HCT116 (cell line): Measurements from ENCODE around the gene FARSA. TPM values are rescaled to one million over a fixed set of nuclear protein-coding genes. Genes with fewer than 3 reads are reported as not detected.

Source experiments
- ATAC-seq: fragments of 200-7000 bp; cut with Tn5 transposase; 2 replicates; pipeline ENCODE4 v1.9.1; 2020; ENCODE audit warnings: mild to moderate bottlenecking, moderate library complexity
- BruUV-seq: library from RNA; stranded (reverse); fragments of 400-500 nt; replicated peaks from 2 replicates; lab custom pipeline; 2021; lab: Mats Ljungman, UMichigan
- CTCF ChIA-PET: fragments of 300-600 bp; sonication (Branson Sonifier 250); formaldehyde crosslinking; loops from one replicate; lab custom pipeline; 2021; ENCODE audit warnings: antibody characterized with exemption; lab: Charles Lee
- POLR2A ChIA-PET: fragments of 300-600, 350-600 bp; sonication (Branson Sonifier 250); formaldehyde crosslinking; loops from one replicate; lab custom pipeline; 2021; ENCODE audit warnings: antibody characterized with exemption; lab: Charles Lee
- RAD21 ChIA-PET, 2 experiments: fragments of 300-600 bp; sonication (Branson Sonifier 250); formaldehyde crosslinking; loops; one replicate each; lab custom pipeline; 2023; ENCODE audit warnings: low total read pairs in 2 of 2; ENCODE audit not compliant: uncharacterized antibody in 2 of 2, unreplicated experiment in 2 of 2, low non-redundant PET in 1 of 2; lab: Charles Lee
- DNase-seq: peaks from one replicate; pipeline ENCODE4 v3.0.0-alpha.2; 2010; ENCODE audit warnings: low read depth, low spot score
- H2AFZ ChIP-seq: fragments of 200-600 bp; shearing (Covaris generic), sonication (generic); 2 replicates; pipeline ENCODE4 v1.6.1; 2017; ENCODE audit warnings: low read depth, mixed run types, mixed read lengths, antibody characterized with exemption, low read length; ENCODE audit not compliant: poor library complexity, severe bottlenecking
- H3K27ac ChIP-seq: 2 replicates; pipeline ENCODE4 v1.5.1; 2012; ENCODE audit warnings: low read depth, low read length
- H3K27me3 ChIP-seq: fragments of 200-600 bp; sonication (generic); 2 replicates; pipeline ENCODE4 v1.6.1; 2016; ENCODE audit warnings: mixed run types, low read length, mixed read lengths; ENCODE audit not compliant: insufficient read depth
- H3K36me3 ChIP-seq, 2 experiments: fragments of 200-500 bp in 1 of 2; fragments of 200-600 bp in 1 of 2; sonication (Bioruptor generic) in 1 of 2; sonication (generic) in 1 of 2; 2 replicates each; pipeline versions ENCODE4 v1.5.1 to v1.6.1; 2014 to 2016; ENCODE audit warnings: low read length in 2 of 2, inconsistent platforms in 1 of 2, mixed read lengths in 1 of 2, mixed run types in 1 of 2; ENCODE audit not compliant: insufficient read depth in 2 of 2, control insufficient read depth in 1 of 2
- H3K4me1 ChIP-seq, 2 experiments: fragments of 200-600 bp in 1 of 2; sonication (generic) in 1 of 2; 2 replicates each; pipeline versions ENCODE4 v1.5.1 to v1.6.1; 2012 to 2017; ENCODE audit warnings: low read length in 2 of 2, inconsistent platforms in 1 of 2, mild to moderate bottlenecking in 1 of 2, mixed read lengths in 1 of 2, mixed run types in 1 of 2, moderate library complexity in 1 of 2; ENCODE audit not compliant: insufficient read depth in 2 of 2, control insufficient read depth in 1 of 2
- H3K4me2 ChIP-seq: fragments of 200-600 bp; sonication (generic); 2 replicates; pipeline ENCODE4 v1.6.1; 2017; ENCODE audit warnings: mixed run types, low read length, mixed read lengths
- H3K4me3 ChIP-seq, 2 experiments: fragments of 200-600 bp in 1 of 2; sonication (generic) in 1 of 2; replicated peaks in 1 of 2; 2 replicates each; pipeline ENCODE4 v1.5.1; 2011 to 2016; ENCODE audit warnings: low read length in 2 of 2, control low read depth in 1 of 2, low read depth in 1 of 2, mild to moderate bottlenecking in 1 of 2, mixed read lengths in 1 of 2, mixed run types in 1 of 2
- H3K79me2 ChIP-seq: fragments of 200-600 bp; sonication (generic); 2 replicates; pipeline ENCODE4 v1.6.1; 2017; ENCODE audit warnings: mild to moderate bottlenecking, mixed run types, low read length, moderate library complexity, mixed read lengths; ENCODE audit not compliant: insufficient read depth
- H3K9ac ChIP-seq: fragments of 200-600 bp; sonication (generic); 2 replicates; pipeline ENCODE4 v1.6.1; 2016; ENCODE audit warnings: low read length, mixed read lengths
- H3K9me2 ChIP-seq: fragments of 200-600 bp; sonication (generic), shearing (Covaris generic); 2 replicates; pipeline ENCODE4 v1.6.1; 2017; ENCODE audit warnings: mixed run types, mild to moderate bottlenecking, moderate library complexity; ENCODE audit not compliant: insufficient read depth
- H3K9me3 ChIP-seq, 2 experiments: fragments of 200-500 bp in 1 of 2; fragments of 200-600 bp in 1 of 2; sonication (Bioruptor generic) in 1 of 2; sonication (generic) in 1 of 2; 2 replicates each; pipeline ENCODE4 v1.6.1; 2014 to 2017; ENCODE audit warnings: low read length in 2 of 2, mixed read lengths in 2 of 2, inconsistent platforms in 1 of 2, low read depth in 1 of 2, mild to moderate bottlenecking in 1 of 2, mixed run types in 1 of 2, moderate library complexity in 1 of 2; ENCODE audit not compliant: control insufficient read depth in 1 of 2, insufficient read depth in 1 of 2
- H4K20me1 ChIP-seq: fragments of 200-600 bp; sonication (generic), shearing (Covaris generic); 2 replicates; pipeline ENCODE4 v1.6.1; 2017; ENCODE audit warnings: mixed run types, mild to moderate bottlenecking, moderate library complexity; ENCODE audit not compliant: insufficient read depth
- EZH2phosphoT487 ChIP-seq: fragments of 200-600 bp; IDR thresholded peaks from 2 replicates; pipeline ENCODE4 v1.6.1; 2018; ENCODE audit warnings: antibody characterized with exemption, borderline replicate concordance
- FOSL1 ChIP-seq: IDR thresholded peaks from 2 replicates; pipeline ENCODE4 v1.6.1; 2012; ENCODE audit warnings: low read depth
- POLR2AphosphoS5 ChIP-seq: IDR thresholded peaks from 2 replicates; pipeline ENCODE4 v1.6.1; 2011; ENCODE audit warnings: mild to moderate bottlenecking, low read depth, low read length, moderate library complexity
- SP1 ChIP-seq: IDR thresholded peaks from 2 replicates; pipeline ENCODE4 v1.6.1; 2012; ENCODE audit warnings: low read depth
- YY1 ChIP-seq: IDR thresholded peaks from 2 replicates; pipeline ENCODE4 v1.6.1; 2011; ENCODE audit warnings: low read length, low read depth, moderate library complexity, mild to moderate bottlenecking; ENCODE audit not compliant: insufficient replicate concordance; ENCODE audit errors: extremely low read depth
- ZNF274 ChIP-seq: fragments of 200-500 bp; sonication (Bioruptor generic); IDR thresholded peaks from 2 replicates; pipeline ENCODE4 v1.6.1; 2014; ENCODE audit warnings: mild to moderate bottlenecking, low read depth, low read length, inconsistent platforms
- intact Hi-C: fragments of 100-400 bp; cut with micrococcal nuclease; formaldehyde crosslinking; loops from 2 replicates; pipeline ENCODE4 v1.10.0; 2022
- total RNA-seq: library from RNA; stranded (reverse); gene quantifications from one replicate; pipeline ENCODE4 v1.2.1, GENCODE V29; 2021; ENCODE audit not compliant: unreplicated experiment
- TF ChIP-seq, protein P1 (sequence below): IDR thresholded peaks from 2 replicates; pipeline ENCODE4 v1.6.1; 2011; ENCODE audit warnings: mild to moderate bottlenecking, low read length, moderate library complexity; ENCODE audit not compliant: insufficient replicate concordance; ENCODE audit errors: extremely low read depth

Gene FARSA
- total RNA-seq, 1 experiment from 2014 or later, result 129 TPM

GRCh38 chr19:12943437-12944044, 10.0 kb upstream of the FARSA start:
- Histone ChIP-seq H4K20me1 (no peaks in the 10 kb centered on the region), H3K9me2 (no peaks in the 10 kb centered on the region), H2AFZ (no peak overlapping the region), H3K4me3 (no peak overlapping the region), H3K4me2 (no peak overlapping the region), H3K27me3 (no peaks in the 10 kb centered on the region), H3K79me2 (peaks cover 73% of the 10 kb centered on the region), H3K4me1 (peaks cover 8 to 38% of the 10 kb centered on the region in 2 experiments; a peak in 3 of 4 replicates), H3K27ac (0 out of 2 replicates have a peak overlapping the region, but pooled peaks have one; percentile 10), H3K36me3 (peaks cover 33 to 57% of the 10 kb centered on the region in 2 experiments), H3K9ac (no peak overlapping the region), H3K9me3 (no peaks in the 10 kb centered on the region)
- intact Hi-C loops, result no loop called here
- RAD21 ChIA-PET, result no interaction called here
- BruUV-seq, result no TSS peak
- POLR2A ChIA-PET, result no interaction called here
- CTCF ChIA-PET, result interaction anchor here (0.6 kb wide), 1 partner anchor 1187 kb away, joined by 3 read pairs; no protein-coding TSS in a partner anchor
- TF ChIP-seq POLR2AphosphoS5 (no peak), YY1 (no peak), SP1 (no peak), FOSL1 (no peak), EZH2phosphoT487 (no peak), ZNF274 (no peak)
- TF ChIP-seq, protein P1, sequence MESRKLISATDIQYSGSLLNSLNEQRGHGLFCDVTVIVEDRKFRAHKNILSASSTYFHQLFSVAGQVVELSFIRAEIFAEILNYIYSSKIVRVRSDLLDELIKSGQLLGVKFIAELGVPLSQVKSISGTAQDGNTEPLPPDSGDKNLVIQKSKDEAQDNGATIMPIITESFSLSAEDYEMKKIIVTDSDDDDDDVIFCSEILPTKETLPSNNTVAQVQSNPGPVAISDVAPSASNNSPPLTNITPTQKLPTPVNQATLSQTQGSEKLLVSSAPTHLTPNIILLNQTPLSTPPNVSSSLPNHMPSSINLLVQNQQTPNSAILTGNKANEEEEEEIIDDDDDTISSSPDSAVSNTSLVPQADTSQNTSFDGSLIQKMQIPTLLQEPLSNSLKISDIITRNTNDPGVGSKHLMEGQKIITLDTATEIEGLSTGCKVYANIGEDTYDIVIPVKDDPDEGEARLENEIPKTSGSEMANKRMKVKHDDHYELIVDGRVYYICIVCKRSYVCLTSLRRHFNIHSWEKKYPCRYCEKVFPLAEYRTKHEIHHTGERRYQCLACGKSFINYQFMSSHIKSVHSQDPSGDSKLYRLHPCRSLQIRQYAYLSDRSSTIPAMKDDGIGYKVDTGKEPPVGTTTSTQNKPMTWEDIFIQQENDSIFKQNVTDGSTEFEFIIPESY, result no peak
- ATAC-seq (no peak), DNase-seq (no peak)
